Mucosa of rectum (tissue), 2 donors: ENCODE measurements around the gene CES5A.
"Not testable (repeated sequence)": the region's sequence is repeated elsewhere in the genome, so short reads cannot be mapped to it uniquely, and the experiment has no call there.

Experiments
- H3K27ac ChIP-seq, 2 donors: one replicate each; pipeline ENCODE4 v1.7.0; 2013; ENCODE audit warnings: inconsistent platforms in 2 of 2, low read depth in 2 of 2, low read length in 2 of 2
- H3K27me3 ChIP-seq, 2 donors: one replicate each; pipeline ENCODE4 v1.7.0; 2013; ENCODE audit warnings: low read length in 2 of 2; ENCODE audit not compliant: control insufficient read depth in 2 of 2, insufficient read depth in 2 of 2
- H3K36me3 ChIP-seq, 2 donors: one replicate each; pipeline ENCODE4 v1.7.0; 2013; ENCODE audit warnings: low read length in 2 of 2; ENCODE audit not compliant: control insufficient read depth in 2 of 2, insufficient read depth in 2 of 2
- H3K4me1 ChIP-seq, 2 donors: one replicate each; pipeline ENCODE4 v1.7.0; 2013; ENCODE audit warnings: low read length in 2 of 2, mild to moderate bottlenecking in 1 of 2; ENCODE audit not compliant: control insufficient read depth in 2 of 2, insufficient read depth in 2 of 2
- H3K4me3 ChIP-seq, 2 donors: one replicate each; pipeline ENCODE4 v1.7.0; 2013; ENCODE audit warnings: low read length in 2 of 2
- H3K9ac ChIP-seq, 2 donors: one replicate each; pipeline ENCODE4 v1.7.0; 2013; ENCODE audit warnings: low read length in 2 of 2, low read depth in 1 of 2, mild to moderate bottlenecking in 1 of 2
- H3K9me3 ChIP-seq, 2 donors: one replicate each; pipeline ENCODE4 v1.7.0; 2013; ENCODE audit warnings: low read length in 2 of 2; ENCODE audit not compliant: control insufficient read depth in 2 of 2
- donor health status: healthy.
- donor health status: Normal muscosa, but diverticular disease.

CES5A gene

DNA sequence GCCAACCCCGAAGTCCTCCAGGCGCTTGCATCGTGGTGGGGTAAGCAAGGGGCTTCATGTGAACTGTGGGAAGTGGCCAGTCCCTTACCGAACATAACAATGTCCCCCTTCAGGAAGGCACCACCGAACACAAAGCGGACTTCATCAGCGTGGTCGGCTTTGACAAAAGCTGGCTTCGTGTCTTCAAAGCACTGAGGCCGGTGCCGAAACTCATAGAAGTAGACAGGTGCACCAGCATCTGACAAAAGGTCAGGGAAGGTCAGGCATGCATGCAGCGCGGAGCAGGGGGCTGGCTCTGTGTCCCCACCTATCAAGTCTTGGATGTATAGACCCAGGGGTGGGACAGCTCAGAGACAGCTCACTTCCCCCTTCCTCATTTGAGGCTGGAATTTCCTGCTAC, 25.6 kb downstream of the CES5A start:
- Histone ChIP-seq H3K9ac (no peak overlapping the region), H3K27me3 (peaks cover 0 to 1% of the 10 kb centered on the region in 2 donors)

DNA sequence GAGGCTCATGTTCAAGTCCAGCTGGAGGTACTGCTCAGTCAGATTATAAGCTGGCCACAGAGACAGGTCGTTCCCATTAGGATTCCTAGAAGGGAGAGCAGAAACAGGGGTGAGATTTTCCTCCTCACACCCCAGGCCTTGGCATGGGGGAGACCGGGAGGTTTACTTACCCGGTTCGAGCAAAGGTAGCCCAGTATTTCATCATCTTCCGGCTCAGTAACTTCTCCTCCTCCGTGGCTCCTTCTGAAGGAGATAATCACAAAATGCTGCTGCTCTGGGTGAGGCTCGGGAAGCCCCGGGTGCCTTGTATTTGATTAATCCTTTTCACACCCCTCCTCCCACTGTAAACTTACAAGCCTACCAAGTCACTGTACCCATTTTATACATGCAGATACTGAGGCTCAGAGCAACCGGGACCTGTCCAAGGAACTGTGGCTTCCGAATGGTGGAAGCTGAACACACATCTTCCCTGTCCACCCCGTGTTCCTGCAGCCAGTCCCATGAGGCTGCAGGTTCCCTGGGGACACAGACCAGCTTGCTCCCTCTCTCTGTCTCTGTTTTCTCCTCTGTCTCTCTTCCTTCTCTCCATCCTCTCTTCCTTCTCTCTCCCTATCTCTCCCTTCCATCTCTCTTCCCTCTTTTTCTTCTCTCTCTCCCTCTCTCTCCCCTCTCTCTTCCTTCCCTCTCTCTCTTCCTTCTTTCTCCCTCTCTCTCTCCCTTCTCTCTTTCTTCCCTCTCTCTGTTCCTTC, 28.4 kb downstream of the CES5A start:
- H3K9me3 ChIP-seq = no peaks in the 10 kb centered on the region
- no peaks in the 10 kb centered on the region for H3K4me1 ChIP-seq
- H3K9ac ChIP-seq = no peak overlapping the region
- H3K36me3 ChIP-seq = no peaks in the 10 kb centered on the region
- no peak overlapping the region for H3K4me3 ChIP-seq
- no peak overlapping the region for H3K27ac ChIP-seq
- peaks cover 0 to 1% of the 10 kb centered on the region in 2 donors for H3K27me3 ChIP-seq

More for the DNA sequence above, 25.6 kb downstream of the CES5A start:
- Histone ChIP-seq H3K36me3 (no peaks in the 10 kb centered on the region), H3K9me3 (no peaks in the 10 kb centered on the region), H3K4me3 (no peak overlapping the region), H3K4me1 (no peaks in the 10 kb centered on the region), H3K27ac (no peak overlapping the region)

DNA sequence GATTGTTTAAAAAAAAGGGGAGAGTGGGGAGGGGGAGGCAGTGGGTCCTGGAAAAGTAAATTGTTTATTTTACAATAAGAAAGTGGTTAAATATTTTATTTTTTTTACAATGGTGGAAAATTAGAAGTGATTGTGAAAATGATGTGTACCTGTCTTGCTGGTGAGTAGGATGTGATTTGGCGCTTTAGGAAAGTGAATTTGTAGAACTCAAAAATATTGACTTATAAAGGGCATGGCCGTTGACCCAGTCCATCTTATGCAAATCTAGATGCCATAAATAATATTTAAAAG, 32.1 kb downstream of the CES5A start:
- no peaks in the 10 kb centered on the region for H3K4me1 ChIP-seq
- H3K27ac ChIP-seq = no peak overlapping the region
- no peaks in the 10 kb centered on the region for H3K9me3 ChIP-seq
- peaks cover 0 to 1% of the 10 kb centered on the region in 2 donors for H3K27me3 ChIP-seq
- H3K4me3 ChIP-seq = no peak overlapping the region
- H3K36me3 ChIP-seq = no peaks in the 10 kb centered on the region
- no peak overlapping the region for H3K9ac ChIP-seq

DNA sequence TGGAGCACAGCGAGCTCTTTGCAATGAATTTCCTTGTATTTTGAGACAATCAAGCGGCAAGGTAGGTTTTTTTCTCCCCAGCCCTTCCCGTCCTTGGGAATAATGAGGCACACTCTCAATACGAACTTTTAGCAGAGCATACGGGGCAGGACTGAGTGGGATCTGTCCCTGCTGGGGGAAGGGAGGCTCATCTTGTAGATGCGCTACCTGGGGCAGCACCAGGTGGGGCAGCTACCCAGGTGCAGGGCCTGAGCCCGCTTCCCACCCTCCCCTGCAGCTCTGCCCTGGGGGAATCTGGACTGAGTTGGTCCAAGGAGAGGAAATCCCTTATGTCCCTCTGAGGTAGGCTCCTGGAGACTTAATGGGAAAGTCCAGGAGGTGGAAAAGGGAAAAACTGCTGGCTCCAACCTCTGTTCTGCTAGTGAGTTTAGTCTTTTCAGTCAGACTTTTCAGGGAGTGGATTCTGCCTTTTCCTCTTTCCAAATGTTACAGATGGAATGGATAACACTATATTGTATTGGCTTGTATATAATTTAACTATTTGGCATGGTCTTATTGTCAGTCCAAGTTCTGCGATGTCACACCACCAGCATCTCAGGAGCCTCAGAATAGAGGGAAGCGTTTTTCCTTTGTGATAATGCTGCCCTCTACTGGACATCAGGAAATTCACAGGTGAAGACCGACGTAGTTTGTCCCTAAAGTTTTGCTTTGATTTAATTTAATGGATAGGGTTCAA, 32.6 kb downstream of the CES5A start:
- Histone ChIP-seq H3K36me3 (no peaks in the 10 kb centered on the region), H3K27ac (no peak overlapping the region), H3K9me3 (no peaks in the 10 kb centered on the region), H3K4me1 (no peaks in the 10 kb centered on the region), H3K4me3 (no peak overlapping the region), H3K9ac (no peak overlapping the region), H3K27me3 (peaks cover 0 to 1% of the 10 kb centered on the region in 2 donors)

DNA sequence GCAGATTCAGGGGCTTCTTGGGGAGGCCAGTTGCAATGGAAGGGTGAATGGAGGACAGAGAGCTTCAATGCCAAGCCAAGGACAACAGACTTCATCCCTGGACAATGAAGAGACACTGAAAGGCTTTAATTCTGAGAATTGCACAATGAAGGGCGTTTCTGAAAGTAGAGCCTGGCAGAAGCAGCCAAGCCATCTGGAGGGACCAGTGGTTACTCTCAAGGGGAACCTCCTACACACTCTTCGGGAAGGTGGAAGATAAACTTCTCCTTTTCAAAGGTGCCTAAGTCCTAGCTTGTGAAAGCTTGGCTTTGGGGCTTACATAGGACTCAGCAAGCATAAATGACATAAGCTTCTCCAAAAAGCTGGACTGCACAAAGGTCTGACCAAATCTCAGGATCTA, 36.1 kb downstream of the CES5A start:
- Histone ChIP-seq H3K4me1 (no peaks in the 10 kb centered on the region), H3K27ac (no peak overlapping the region), H3K27me3 (no peaks in the 10 kb centered on the region), H3K9ac (no peak overlapping the region), H3K9me3 (no peaks in the 10 kb centered on the region), H3K36me3 (no peaks in the 10 kb centered on the region), H3K4me3 (no peak overlapping the region)

DNA sequence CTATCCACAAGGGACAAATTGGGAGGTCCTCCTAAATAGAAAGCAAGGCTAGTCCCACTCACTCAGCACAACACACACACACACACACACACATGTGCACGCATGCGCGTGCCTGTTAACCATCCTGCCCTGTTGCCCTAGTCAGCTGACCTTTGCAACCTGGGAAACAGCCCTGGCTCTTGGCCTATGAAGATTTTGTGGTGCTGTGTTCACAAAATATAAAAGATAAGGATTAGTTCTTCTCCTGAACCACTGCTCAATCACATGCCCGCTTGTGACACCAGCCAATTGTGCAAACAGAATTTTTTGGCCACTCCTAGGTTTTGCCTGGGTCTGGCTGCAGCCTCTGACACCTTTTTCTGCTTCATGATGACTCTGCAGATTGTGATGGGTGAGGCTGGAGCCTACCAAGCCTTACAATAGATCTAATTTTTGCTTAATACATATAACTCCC, 39.0 kb downstream of the CES5A start:
- Histone ChIP-seq H3K36me3 (no peaks in the 10 kb centered on the region), H3K4me3 (no peak overlapping the region), H3K9ac (no peak overlapping the region), H3K27me3 (no peaks in the 10 kb centered on the region), H3K27ac (no peak overlapping the region), H3K4me1 (no peaks in the 10 kb centered on the region), H3K9me3 (no peaks in the 10 kb centered on the region)

DNA sequence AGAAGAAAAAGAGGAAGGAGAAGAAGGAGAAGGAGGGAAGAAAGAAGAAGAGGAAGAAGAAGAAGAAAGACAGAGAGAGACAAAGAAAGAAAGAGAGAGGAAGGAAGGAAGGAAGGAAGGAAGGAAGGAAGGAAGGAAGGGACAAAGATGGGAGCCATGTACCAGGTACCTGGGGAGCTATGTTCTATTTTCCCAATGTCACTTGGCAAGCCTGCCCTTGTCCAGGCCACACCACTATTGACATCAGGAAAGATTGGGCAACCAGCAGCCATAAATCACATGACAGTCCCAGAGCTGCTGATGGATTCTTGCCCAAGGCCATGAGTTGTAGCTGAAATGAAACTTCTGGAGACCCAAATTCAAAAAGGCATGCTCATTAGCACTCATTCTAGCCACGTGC, 39.6 kb downstream of the CES5A start:
- no peaks in the 10 kb centered on the region for H3K4me1 ChIP-seq
- H3K4me3 ChIP-seq = no peak overlapping the region
- no peaks in the 10 kb centered on the region for H3K9me3 ChIP-seq
- H3K36me3 ChIP-seq = no peaks in the 10 kb centered on the region
- H3K9ac ChIP-seq = no peak overlapping the region
- no peak overlapping the region for H3K27ac ChIP-seq
- no peaks in the 10 kb centered on the region for H3K27me3 ChIP-seq

DNA sequence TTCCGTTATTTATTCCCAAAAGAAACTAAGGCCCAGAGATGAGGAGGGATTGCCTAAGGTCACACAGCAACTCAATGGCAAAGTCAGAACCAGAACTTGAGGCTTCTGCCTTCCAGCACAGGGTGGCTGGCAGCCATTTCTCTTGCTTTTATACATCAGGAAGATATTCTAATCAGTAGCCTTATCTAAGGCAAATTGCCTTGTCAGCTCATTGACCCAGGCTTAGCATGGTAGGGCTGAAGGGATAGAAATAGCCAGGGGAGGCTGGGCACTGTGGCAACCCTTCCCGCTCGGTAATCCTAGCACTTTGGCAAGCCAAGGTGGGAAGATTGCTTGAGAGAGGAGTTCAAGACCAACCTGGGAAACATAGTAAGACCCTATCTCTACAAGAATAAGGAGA, 40.0 kb downstream of the CES5A start:
- not testable (repeated sequence) for H3K27me3 ChIP-seq, H3K4me1 ChIP-seq

DNA sequence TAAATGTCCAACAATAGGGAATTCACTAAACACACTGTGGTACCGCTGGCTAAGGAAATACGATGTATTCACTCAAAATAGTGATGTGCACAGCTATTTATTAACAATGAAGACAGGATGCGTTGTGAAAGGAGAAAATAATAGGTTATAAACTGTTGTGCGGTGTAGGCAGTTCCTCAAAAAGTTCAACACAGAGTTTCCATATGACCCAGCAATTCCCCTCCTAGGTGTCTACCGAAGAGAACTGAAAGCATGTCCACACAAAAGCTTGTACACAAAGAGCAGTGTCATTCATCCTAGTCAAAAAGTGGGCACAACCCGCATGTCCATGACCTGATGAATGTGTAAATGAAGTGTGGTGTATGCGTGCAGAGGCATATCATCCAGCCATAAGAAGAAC, 41.1 kb downstream of the CES5A start:
- Histone ChIP-seq H3K4me3 (no peak overlapping the region), H3K4me1 (no peaks in the 10 kb centered on the region), H3K27ac (no peak overlapping the region), H3K27me3 (no peaks in the 10 kb centered on the region), H3K9me3 (no peaks in the 10 kb centered on the region), H3K36me3 (no peaks in the 10 kb centered on the region), H3K9ac (no peak overlapping the region)

More for the DNA sequence above, 40.0 kb downstream of the CES5A start:
- not testable (repeated sequence) for H3K9me3 ChIP-seq, H3K27ac ChIP-seq, H3K4me3 ChIP-seq, H3K9ac ChIP-seq, H3K36me3 ChIP-seq

DNA sequence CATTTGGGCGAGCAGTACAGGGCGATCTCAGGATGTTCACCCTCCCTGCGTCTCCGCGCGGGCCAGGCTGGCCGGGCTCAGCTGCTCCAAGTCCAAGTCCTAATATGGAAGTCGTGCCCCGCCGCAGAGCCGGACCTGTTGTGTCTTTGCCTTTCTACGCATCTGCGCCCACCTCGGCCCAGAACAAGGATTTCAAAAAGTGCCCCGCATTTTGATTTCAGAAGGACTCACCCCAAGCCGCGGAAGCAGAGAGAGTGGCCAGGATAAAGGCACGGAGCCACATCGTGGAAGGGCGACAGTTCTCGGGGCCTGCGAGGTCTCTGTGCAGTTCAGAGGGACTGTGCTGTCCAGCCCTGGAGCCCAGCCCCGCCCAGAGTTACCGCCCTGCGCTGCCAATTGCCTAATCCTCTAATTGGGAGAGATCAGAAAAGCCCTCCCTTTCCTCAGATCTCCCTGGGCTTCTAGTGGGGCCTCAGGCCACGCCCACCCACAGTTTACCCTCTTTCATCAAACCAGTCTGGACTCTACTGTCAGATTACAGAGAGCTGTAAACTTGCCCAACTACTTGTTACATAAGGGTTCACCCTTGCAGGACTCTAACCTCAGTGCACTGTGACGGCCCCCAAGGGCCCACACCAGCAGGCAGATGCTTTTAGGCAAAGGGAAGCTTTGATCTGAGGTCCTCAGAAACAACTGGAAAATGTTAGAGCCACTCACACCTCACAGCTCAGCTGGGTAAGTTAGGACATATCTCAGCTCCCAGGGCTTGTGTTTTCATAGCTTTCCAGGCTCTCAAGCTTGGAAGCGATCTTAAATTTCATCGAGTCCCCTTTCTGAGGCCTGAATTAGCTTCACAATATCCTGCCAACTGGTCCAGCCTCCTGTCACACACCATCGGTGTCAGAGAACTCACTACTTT, 42.1 kb downstream of the CES5A start, which contains the start of gene CES1:
Gene CES1, minus strand, starts transcription at position 324 of the 919 bp plus-strand sequence. Its CDS starts 41 bp downstream, at position 283.
- H3K4me3 ChIP-seq = no peak within 1 kb of the TSS
- no peak within 1 kb of the TSS for H3K9ac ChIP-seq
- peak within 1 kb of the TSS; percentile 16 to 29 for H3K27ac ChIP-seq

More for the DNA sequence above, 42.1 kb downstream of the CES5A start, which contains the start of gene CES1:
- Histone ChIP-seq H3K9me3 (no peaks in the 10 kb centered on the region), H3K4me1 (no peaks in the 10 kb centered on the region), H3K36me3 (no peaks in the 10 kb centered on the region), H3K27me3 (no peaks in the 10 kb centered on the region)
